GM12865 (cell line): Measurements from ENCODE around the gene ASB8.
"Not testable (repeated sequence)": the region's sequence is repeated elsewhere in the genome, so short reads cannot be mapped to it uniquely, and the experiment has no call there.

Experiments used
- DNase-seq: peaks from one replicate; pipeline ENCODE4 v3.0.0; 2010; ENCODE audit warnings: low read depth
- H3K4me3 ChIP-seq: 2 replicates; pipeline ENCODE4 v1.5.1; 2011; ENCODE audit warnings: mild to moderate bottlenecking, low read depth, low read length, control low read depth
- TF ChIP-seq, protein P1 (sequence below): IDR thresholded peaks from 2 replicates; pipeline ENCODE4 v1.5.1; 2011; ENCODE audit warnings: low read length, control low read depth, low read depth, inconsistent platforms; ENCODE audit not compliant: insufficient read depth; ENCODE audit errors: missing control alignments

Gene ASB8

DNA sequence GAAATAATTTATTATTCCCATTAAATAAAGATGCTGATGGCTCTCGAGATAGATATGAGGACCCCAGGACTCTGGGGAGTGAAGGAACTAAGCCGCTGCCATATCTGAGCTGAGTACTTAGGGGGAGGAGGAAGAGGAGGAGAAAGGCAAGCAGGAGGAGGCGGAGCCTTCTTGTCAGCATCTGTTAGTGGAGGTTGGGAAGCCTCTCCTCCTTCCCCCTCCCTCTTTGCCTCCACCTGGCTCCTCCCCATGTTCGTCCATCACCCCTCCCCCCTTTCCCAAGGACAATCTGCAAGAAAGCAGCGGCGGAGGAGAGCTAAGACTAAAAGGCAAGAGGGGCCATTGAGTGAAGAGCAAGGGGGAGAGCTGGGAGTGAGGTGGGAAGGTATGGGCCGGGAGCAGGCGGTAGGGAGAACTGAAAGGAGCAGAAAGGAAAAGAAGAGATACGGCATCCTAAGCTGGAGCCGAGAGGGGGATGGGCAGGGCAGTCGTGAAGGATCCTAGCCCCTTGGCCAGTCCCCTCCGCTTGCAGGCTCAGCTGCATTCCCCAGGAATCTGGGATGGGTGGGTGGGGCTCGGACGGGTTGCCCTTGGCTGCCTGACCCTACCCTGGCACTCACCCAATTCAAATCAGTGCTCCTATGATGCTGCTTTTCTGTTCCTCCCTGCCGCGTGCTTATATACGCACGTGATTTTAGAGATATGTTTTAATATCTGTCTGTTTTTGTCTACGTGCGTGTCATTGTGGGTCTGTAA, 38.1 kb downstream of the ASB8 start, which contains the start of gene PFKM:
Gene PFKM (plus strand): TSS at position 287 of the 756 bp plus-strand sequence. CDS start 3,411 bp downstream, outside the sequence.
- DNase-seq: peak; percentile 93
- peak within 1 kb of the TSS; percentile 60 for H3K4me3 ChIP-seq
- TF ChIP-seq, protein P1, sequence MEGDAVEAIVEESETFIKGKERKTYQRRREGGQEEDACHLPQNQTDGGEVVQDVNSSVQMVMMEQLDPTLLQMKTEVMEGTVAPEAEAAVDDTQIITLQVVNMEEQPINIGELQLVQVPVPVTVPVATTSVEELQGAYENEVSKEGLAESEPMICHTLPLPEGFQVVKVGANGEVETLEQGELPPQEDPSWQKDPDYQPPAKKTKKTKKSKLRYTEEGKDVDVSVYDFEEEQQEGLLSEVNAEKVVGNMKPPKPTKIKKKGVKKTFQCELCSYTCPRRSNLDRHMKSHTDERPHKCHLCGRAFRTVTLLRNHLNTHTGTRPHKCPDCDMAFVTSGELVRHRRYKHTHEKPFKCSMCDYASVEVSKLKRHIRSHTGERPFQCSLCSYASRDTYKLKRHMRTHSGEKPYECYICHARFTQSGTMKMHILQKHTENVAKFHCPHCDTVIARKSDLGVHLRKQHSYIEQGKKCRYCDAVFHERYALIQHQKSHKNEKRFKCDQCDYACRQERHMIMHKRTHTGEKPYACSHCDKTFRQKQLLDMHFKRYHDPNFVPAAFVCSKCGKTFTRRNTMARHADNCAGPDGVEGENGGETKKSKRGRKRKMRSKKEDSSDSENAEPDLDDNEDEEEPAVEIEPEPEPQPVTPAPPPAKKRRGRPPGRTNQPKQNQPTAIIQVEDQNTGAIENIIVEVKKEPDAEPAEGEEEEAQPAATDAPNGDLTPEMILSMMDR: no peak

DNA sequence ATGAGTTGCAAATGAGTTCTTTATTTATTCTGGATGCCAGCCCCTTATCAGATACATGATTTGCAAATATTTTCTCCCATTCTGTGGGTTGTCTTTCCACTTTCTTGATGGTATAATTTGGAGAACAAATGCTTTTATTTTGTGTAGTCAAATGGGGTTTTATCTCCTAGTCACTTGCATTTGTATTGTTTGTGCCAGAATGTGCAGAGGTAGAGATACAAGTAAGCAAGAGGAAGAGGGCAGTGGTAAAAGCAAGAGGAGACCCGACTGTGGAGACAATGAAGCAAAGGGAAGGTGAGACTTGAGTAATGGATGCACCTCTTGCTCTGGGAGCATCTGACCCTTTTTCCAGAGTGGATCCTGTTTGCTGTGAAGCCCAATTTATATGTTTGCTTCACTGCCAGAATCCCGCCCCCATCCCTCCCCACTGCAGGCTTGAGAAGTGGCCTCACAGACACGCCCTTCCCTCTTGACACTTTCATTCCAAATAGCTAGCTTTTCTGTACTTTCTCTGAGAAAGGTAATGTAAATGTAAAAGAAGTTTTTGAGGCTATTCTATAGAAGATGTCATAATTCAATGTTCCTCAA, 38.9 kb downstream of the ASB8 start:
- TF ChIP-seq, protein P1: no peak
- DNase-seq: no peak
- H3K4me3 ChIP-seq: no peak overlapping the region; the same call in 1 of the 2 replicates

DNA sequence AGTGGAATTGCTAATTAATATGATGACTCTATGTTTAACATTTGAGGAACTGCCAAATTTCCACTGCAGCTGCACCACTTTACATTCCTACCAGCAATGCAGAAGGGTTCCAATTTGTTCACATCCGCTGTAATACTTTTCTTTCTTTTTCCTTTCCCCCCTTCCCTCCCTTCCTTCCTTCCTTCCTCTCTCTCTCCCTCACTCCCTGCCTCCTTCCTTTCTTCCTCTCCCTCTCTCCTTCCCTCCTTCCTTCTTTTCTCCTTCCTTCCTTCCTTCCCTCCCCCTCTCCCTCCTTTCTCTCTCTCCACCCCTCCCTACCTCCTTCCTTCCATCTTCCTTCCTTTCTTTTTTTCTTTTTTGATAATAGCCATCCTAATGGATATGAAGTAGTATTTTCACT, 41.4 kb downstream of the ASB8 start:
- DNase-seq: no peak
- H3K4me3 ChIP-seq: no peak overlapping the region
- TF ChIP-seq, protein P1: no peak

DNA sequence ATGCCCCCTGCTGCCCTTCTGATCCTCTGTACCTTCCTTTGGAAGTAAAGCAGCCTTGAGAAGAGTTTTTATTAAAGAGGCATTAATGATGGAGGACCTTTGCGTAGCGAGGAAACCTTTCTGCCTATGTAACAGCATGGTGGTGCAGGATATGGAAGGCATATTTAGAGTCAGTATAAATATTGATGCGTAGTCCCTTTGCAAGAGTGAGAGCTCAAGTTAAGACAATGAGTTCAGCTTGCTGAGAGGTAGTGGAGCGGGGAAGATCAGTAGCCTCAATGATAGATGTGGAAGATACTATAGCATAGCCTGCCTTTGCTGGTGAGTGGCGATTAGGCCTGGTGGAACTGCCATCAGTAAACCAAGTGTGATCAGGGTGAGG, 46.0 kb downstream of the ASB8 start:
- DNase-seq, H3K4me3 ChIP-seq: not testable (repeated sequence)

DNA sequence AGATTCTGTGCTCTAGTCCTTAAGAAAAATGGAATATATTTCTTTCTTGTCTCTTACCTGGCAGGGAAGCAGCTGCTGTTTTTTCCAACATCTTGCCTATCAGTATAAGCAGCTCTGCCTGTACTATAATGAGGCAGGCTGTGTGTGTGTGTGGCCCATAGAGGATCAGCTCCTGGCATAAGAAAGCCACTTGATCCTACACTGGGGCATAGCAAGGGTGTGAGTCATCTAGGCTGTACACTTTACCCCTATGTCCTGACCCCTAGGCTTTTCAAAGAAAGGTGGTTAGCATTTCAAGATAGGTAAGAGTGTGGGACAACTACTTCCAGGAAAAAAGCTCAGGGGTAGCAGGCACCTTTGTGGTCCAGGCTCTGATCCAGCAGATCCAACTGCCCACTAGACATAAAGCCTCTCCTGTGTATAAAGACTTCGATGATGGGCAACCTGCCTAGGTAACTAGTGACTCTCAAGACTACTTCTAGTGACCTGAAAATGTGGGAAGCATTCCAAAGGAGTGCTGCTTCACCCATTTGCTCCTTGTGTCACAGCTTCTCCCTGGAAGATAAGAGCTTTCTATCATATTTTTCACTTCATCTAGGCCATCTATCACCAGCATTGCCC, 46.5 kb downstream of the ASB8 start:
- no peak overlapping the region for H3K4me3 ChIP-seq

DNA sequence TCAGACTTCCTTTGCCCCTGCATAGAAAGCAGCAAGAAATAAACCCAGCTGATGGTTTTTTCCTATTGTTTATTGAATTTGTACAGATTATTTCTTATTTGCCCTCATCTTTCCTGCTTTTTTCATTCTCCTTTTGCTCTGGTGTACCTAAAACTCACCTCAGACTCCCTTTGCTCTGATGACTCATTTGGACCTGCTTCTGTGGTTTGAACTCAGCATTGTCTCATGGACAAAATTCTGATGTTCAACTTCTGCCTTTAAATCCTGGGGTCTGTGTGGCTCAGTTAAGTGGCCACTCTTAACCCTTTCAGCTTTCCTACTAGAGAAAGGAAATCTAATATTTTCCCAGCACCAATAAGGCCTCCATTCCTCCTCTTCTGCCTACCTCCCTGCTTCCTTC, 47.9 kb downstream of the ASB8 start:
- H3K4me3 ChIP-seq: no peak overlapping the region
- TF ChIP-seq, protein P1: no peak
- no peak for DNase-seq

More for the DNA sequence above, 46.5 kb downstream of the ASB8 start:
- TF ChIP-seq, protein P1: no peak
- DNase-seq: no peak
